Fibroblast of gingiva (primary cell): Measurements from ENCODE around the gene RIMKLB.
"Not testable (repeated sequence)": the region's sequence is repeated elsewhere in the genome, so short reads cannot be mapped to it uniquely, and the experiment has no call there.

Experiments
- DNase-seq: peaks from one replicate; pipeline ENCODE4 v3.0.0-alpha.2; 2011; ENCODE audit warnings: low read depth

RIMKLB gene

DNA sequence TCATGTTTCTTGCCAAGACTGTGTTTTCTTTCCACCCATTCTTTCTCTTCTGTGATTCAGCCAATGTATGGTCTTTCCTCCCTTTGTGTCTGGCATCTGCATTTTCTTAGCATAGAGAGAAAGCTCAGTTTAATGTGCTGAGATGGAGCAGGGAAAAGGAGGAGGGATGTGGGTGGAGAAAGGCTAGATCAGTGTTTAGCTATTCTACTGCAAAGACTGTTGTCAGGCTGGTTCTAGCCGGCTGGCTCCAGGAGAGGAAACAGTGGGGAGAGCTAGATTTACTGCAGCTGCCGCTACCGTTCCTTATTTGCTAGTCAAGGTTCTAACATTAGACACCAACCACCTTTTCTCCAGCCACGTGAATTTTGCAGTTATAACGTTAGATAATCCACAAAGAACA lies 5.2 kb upstream of the RIMKLB start:
- DNase-seq = peak; percentile 11

DNA sequence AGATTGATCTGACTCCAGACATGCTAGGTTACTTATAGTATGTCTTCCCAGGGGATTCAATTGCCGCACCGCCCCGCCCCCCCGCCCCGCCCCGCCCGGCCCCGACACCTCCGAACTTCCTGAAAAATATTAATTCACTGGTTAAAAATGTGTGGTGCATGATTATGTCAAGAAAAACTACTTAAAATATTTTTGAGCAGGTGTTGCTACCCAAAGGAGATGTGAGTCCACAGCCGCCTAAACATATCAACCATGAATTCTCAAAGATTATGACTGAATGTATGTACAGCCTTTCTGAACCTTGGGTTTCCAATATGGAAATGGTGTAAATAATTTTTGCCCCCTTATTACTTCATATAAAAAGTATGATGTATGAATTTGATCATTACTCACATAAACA lies 2.7 kb upstream of the RIMKLB start:
- DNase-seq = no peak

GRCh38 chr12:8696442-8697090 lies 1.2 kb upstream of the RIMKLB start:
- no peak for DNase-seq

DNA sequence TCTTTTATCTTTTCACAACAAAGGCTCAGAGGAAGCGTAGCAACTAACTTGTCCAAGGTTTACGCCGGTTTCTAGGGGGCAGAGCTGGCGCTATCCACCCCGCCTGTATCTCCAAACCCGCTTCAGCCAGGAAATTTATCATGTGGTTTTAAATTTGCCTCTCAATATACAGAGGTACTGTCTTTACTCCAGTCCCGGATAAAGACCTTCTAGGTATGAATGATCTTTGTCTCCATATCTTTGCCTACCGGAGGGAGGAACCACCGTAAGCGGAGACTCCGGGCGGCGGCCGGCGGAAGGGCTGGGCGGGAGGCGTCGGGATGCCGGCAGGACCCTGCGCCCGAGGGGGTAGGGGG lies 693 bp upstream of the RIMKLB start:
- DNase-seq = peak; percentile 37

DNA sequence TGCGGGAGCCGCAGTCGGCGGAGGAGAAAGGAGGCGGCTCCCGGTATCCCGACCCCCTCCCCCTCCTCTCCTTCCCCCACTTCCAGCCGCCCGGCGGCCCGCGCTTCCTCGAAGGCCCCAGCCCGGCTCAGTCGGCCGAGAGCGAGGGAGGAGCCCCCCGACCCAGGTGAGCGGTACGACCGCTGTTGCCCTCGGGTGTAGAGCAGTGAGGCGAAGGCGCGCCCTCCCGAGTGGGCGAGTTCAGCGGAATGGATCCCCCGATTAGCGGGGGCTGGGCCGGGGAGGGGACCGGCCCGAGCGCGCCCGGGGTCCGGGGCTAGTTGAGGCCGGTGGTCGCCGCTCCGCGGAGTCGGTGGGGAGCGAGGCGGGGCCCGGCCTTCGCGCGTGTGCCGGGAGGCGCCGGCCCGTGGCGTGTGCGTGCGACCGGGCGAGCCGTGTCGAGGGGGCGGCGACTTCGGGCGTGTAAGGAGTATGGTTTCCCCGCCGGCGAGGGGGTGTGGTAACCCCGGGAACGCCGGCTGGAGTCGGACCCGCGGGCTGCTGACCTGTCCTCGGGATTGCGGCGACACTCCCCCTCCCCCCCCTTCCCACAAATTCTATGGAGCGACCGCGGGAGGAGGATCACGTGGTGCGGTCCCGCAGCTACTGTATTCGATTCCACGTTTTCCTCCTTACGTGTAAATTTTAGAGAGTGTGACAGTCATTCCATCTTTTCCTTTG lies 501 bp downstream of the RIMKLB start:
- peak; percentile 34 for DNase-seq

- DNase-seq = no peak
Observed at GRCh38 chr12:8698879-8699278, 1.1 kb downstream of the RIMKLB start.

GRCh38 chr12:8699714-8700113 lies 1.9 kb downstream of the RIMKLB start:
- no peak for DNase-seq

DNA sequence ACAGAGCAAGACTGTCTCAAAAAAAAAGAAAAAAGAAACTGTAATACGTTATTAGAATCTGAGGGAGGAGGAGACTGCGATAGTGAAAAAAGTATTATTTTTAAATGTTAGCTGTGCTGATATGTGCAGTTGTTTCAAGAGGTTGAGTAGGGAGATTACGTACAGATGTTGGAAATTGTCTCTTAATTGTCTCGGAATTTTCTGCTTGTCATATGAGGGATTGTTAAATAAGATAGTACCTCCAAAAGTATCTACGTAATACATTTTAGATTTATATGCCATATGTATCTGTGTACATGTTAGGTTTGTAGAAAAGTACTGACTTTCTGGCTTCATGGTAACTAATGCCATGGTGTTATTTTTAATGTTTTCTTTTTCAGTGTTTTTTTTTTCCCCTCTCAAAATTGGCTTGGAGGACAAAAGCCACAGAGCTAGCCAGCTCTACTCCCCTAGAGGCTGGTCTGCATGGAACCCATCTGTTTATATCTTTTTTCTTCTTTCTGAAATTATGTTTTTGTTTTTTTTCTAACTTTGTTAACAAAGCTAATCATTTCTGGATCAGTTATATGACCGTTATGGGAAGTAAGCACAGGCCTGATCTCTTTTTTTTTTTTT lies 3.4 kb downstream of the RIMKLB start:
- DNase-seq = no peak

GRCh38 chr12:8702159-8702558 lies 4.4 kb downstream of the RIMKLB start:
- no peak for DNase-seq

DNA sequence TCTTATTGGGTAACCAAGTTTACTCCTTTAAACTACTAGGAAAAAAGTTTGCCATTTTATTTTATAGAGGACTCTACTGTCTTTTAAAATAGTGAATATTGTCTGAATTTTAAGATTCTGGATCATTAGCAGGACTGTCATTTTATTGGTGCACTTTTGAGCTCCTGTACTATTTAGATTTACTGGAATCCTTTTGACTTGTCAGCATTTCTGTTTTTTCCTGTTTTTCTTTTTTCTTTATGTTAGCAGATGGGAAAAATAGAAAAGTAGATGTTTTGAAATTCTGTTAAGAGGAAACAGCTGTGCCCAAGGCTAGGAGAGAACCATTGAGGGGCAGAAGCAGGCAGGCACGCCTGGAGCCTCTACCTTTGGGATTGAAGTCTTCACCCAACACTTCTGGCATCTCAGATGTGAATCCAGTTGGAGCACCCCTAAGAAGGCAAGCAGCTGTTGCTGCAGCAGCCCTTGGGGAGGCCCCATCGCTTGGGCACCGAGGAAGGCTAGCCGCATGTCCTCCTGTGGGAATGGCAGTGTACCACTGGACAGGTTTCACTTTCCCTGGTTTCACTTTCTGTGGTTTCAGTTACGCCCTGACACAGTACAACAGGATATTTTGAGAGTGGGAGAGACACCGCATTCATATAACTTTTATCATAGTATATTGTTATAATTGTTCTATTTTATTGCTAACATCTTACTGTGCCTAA lies 11.5 kb downstream of the RIMKLB start:
- peak; percentile 35 for DNase-seq

DNA sequence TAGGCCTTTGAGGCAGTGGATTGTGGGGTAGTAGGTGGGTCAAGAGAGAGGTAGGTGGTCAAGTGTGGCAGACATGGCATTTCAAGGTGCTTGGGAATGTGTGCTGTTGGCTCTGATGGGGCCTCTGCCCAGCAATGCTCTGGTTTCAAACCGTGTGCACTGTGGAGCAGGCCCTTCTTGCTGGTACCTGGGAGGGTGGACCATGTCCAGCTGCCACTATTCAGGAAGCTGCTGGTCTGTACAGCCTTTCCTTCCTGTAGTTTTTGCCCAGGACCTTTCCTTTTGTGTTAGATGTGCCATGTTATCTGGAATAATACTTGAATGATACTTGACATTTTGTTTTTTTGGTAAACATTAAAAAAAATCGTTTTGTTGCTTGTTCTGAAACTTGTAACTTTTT lies 14.8 kb downstream of the RIMKLB start:
- no peak for DNase-seq

DNA sequence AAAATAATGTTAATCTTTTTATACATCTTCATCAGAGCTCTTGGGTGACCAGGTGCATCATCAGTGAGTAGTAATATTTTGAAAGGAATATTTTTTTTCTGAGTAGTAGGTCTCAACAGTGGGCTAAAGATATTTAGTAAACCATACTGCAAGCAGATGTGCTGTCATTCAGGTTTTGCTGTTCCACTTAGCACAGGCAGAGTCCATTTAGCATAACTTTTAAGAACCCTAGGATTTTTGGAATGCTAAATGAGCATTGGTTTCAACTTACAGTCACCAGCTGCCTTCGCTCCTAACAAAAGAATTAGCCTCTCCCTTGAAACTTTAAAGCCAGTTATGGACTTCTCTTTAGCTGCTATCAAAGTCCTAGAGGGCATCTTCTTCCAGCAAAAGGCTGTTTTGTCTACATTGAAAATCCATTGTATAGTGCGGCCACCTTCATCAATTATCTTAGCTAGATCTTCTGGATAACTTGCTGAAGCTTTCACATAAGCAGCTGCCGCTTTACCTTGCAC lies 24.6 kb downstream of the RIMKLB start:
- DNase-seq = no peak

DNA sequence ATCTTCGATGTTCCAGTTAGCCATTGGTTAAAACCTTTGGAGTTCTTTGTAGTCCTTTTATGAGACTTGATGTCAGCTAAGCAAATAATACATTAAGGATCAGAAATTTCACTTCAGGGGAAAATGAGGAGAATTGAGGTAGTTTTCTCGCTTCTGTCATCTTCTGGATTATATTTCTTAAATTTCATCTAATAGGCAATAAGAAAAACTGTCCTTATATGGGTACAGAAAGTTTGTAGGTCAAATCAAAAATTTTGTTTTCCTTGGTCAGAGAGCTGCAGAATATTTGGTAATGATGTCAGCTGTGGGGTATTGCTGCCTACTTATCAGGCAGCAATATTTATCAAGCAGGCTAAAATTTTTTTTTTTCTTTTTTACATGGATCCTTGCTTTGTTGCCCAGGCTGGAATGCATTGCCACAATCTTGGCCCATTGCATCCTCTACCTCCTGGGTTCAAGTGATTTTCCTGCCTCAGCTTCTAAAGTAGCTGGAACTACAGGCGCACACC lies 37.1 kb downstream of the RIMKLB start:
- DNase-seq = no peak

GRCh38 chr12:8742501-8742900 lies 44.7 kb downstream of the RIMKLB start:
- DNase-seq = peak; percentile 78

DNA sequence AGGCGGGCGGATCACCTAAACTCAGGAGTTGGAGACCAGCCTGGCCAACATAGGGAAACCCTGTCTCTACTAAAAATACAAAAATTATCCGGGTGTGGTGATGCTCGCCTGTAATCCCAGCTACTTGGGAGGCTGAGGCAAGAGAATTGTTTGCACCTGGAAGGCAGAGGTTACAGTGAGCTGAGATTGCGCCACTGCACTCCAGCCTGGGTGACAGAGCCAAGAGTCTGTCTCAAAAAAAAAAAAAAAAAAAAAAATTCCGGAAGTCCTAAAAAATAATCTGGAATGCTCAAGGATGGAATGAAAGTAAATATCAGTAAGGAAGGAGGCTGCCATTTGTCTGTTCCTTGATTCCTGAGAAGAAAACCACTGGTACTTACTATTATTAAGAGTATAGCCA lies 45.3 kb downstream of the RIMKLB start:
- not testable (repeated sequence) for DNase-seq

DNA sequence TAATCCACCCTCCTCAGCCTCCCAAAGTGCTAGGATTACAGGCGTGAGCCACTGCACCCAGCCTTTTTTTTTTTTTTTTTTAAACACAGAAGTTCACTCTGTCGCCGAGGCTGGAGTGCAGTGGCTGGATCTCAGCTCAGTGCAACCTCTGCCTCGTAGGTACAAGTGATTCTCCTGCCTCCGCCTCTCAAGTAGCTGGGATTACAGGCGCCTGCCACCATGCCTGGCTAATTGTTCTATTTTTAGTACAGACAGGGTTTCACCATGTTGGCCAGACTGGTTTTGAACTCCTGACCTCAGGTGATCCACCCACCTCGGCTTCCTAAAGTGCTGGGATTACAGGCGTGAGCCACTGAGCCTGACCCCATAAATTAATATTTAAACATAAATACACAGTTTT lies 47.8 kb downstream of the RIMKLB start:
- not testable (repeated sequence) for DNase-seq

GRCh38 chr12:8746046-8746445 lies 48.3 kb downstream of the RIMKLB start:
- no peak for DNase-seq

DNA sequence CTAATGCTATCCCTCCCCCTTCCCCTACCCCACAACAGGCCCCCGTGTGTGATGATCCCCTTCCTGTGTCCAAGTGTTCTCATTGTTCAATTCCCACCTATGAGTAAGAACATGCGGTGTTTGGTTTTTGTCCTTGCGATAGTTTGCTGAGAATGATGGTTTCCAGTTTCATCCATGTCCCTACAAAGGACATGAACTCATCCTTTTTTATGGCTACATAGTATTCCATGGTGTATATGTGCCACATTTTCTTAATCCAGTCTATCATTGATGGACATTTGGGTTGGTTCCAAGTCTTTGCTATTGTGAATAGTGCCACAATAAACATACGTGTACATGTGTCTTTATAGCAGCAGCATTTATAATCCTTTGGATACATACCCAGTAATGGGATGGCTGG lies 62.3 kb downstream of the RIMKLB start:
- DNase-seq = not testable (repeated sequence)

- not testable (repeated sequence) for DNase-seq
Observed at GRCh38 chr12:8762701-8763100, 64.9 kb downstream of the RIMKLB start.

DNA sequence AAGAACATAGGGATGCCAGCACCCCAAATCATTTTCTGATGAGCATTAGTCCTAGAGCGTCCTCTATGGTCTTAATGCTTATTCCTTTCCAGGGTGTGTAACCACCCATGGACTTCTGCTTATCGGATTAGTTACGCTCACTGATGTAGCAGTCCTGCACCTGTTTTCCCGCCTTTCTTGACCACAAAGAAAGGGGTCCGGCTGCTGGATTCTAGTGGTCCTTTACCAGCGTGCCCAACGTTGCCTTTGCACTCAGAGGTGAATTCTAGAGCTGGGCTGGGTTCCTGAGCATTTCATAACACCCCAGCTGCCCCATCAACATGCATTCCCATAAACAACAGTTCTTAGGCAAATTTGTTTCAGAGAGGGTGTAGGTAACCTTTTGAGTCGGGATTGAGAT lies 68.3 kb downstream of the RIMKLB start:
- DNase-seq = not testable (repeated sequence)

GRCh38 chr12:8770499-8770898 lies 72.7 kb downstream of the RIMKLB start:
- DNase-seq = no peak

GRCh38 chr12:8771072-8771471 lies 73.3 kb downstream of the RIMKLB start:
- no peak for DNase-seq
